ENCODE data around the gene MYCBP.

DNA sequence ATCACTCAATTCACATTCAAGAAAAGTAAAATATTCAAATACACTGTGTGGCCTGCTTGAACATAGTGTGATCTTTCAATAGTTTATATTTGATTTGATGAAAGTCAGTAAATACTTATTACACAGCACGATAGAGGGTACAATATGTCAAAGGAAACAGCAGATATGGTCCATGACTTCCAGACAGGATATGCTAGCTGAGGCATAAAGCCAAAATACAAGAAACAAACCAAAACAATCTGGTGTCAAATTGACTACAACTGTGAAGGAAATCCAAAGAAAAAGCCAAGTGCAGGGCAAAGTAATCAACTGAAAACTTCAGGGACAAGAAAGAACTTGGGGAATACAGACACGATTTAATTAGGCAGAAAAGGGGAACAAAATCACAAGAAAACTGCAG lies 32.9 kb downstream of the MYCBP start:
- TF ChIP-seq GATA2 (IDR thresholded peaks at IDR 0.05; ENCODE audit: low read depth, low read length), result no peak
- TF ChIP-seq GATA3 (IDR thresholded peaks at IDR 0.05; ENCODE audit: low read depth, low read length), result no peak
